Endothelial cell of umbilical vein (primary cell): ENCODE measurements around the gene SPACA7. TPM values are rescaled to one million over a fixed set of nuclear protein-coding genes. Genes with fewer than 3 reads are reported as not detected.

ENCODE experiments used
- BruUV-seq: library from RNA; stranded (reverse); fragments of 400-500 nt; replicated peaks from 2 replicates; lab custom pipeline; 2021; lab: Mats Ljungman, UMichigan
- CTCF ChIA-PET: fragments of 300-600, 350-600 bp; sonication (Branson Sonifier 250); formaldehyde crosslinking; loops from one replicate; lab custom pipeline; 2021; ENCODE audit warnings: antibody characterized with exemption, inconsistent platforms; lab: Charles Lee
- POLR2A ChIA-PET: fragments of 300-600, 350-600 bp; sonication (Branson Sonifier 250); formaldehyde crosslinking; loops from one replicate; lab custom pipeline; 2021; ENCODE audit warnings: antibody characterized with exemption, inconsistent platforms; lab: Charles Lee
- DNase-seq: peaks from one replicate; pipeline ENCODE4 v3.0.0-alpha.2; 2011; ENCODE audit warnings: low read depth, low spot score
- FAIRE-seq: peaks from 2 replicates; lab custom pipeline; 2011; peaks lifted over from hg19 to GRCh38; lab: Jason Lieb, UNC
- H2AFZ ChIP-seq: 2 replicates; pipeline ENCODE4 v1.6.0; 2012; ENCODE audit warnings: low read depth, low read length, control low read depth, inconsistent platforms
- H3K27ac ChIP-seq: 2 replicates; pipeline ENCODE4 v1.5.1; 2011; ENCODE audit warnings: low read depth, mild to moderate bottlenecking, control low read depth, low read length, moderate library complexity; ENCODE audit not compliant: insufficient read depth
- H3K27me3 ChIP-seq, 2 experiments: 2 replicates each; pipeline versions ENCODE4 v1.6.0 to v1.6.1; 2011; ENCODE audit warnings: low read length in 2 of 2, mixed read lengths in 1 of 2; ENCODE audit not compliant: control insufficient read depth in 2 of 2, insufficient read depth in 2 of 2
- H3K36me3 ChIP-seq, 2 experiments: 2 replicates in 1 of 2; 3 replicates in 1 of 2; pipeline ENCODE4 v1.5.1; 2011; ENCODE audit warnings: low read length in 2 of 2, mild to moderate bottlenecking in 1 of 2, moderate library complexity in 1 of 2; ENCODE audit not compliant: control insufficient read depth in 2 of 2, insufficient read depth in 2 of 2; ENCODE audit errors: extremely low read depth in 1 of 2
- H3K4me1 ChIP-seq: 3 replicates; pipeline ENCODE4 v1.5.1; 2011; ENCODE audit warnings: mild to moderate bottlenecking, low read length; ENCODE audit not compliant: control insufficient read depth, insufficient read depth; ENCODE audit errors: extremely low read depth
- H3K4me2 ChIP-seq: 2 replicates; pipeline ENCODE4 v1.6.1; 2011; ENCODE audit warnings: low read length, control low read depth, mixed read lengths; ENCODE audit not compliant: insufficient read depth
- H3K4me3 ChIP-seq, 3 experiments: fragments of 200-600 bp in 1 of 3; sonication (generic), shearing (Covaris generic) in 1 of 3; replicated peaks in 1 of 3; 2 replicates each; pipeline ENCODE4 v1.5.1; 2011 to 2016; ENCODE audit warnings: control low read depth in 3 of 3, low read length in 3 of 3, mild to moderate bottlenecking in 2 of 3, inconsistent platforms in 1 of 3, low read depth in 1 of 3, moderate library complexity in 1 of 3; ENCODE audit not compliant: insufficient read depth in 1 of 3
- H3K79me2 ChIP-seq: 2 replicates; pipeline ENCODE4 v1.6.0; 2012; ENCODE audit warnings: low read length, inconsistent platforms; ENCODE audit not compliant: control insufficient read depth, insufficient read depth
- H3K9ac ChIP-seq: replicated peaks from 2 replicates; pipeline ENCODE3; 2011; ENCODE audit warnings: low read length, control low read depth; ENCODE audit not compliant: insufficient read depth; ENCODE audit errors: extremely low read depth
- H3K9me1 ChIP-seq: replicated peaks from 3 replicates; pipeline ENCODE4 v1.6.0; 2011; ENCODE audit warnings: mild to moderate bottlenecking, low read length; ENCODE audit not compliant: control insufficient read depth, insufficient read depth; ENCODE audit errors: extremely low read depth
- H3K9me3 ChIP-seq: replicated peaks from 2 replicates; pipeline ENCODE4 v1.5.1; 2012; ENCODE audit warnings: low read length, inconsistent platforms; ENCODE audit not compliant: control insufficient read depth, insufficient read depth
- H4K20me1 ChIP-seq: replicated peaks from 2 replicates; pipeline ENCODE3; 2011; ENCODE audit warnings: mild to moderate bottlenecking, low read length; ENCODE audit not compliant: control insufficient read depth, insufficient read depth; ENCODE audit errors: extremely low read depth
- CTCF ChIP-seq, 2 donors: IDR thresholded peaks; 1 replicate in 1 of 2; 2 replicates in 1 of 2; pipeline ENCODE4 v1.5.1; 2011; ENCODE audit warnings: low read length in 2 of 2, mild to moderate bottlenecking in 2 of 2, moderate library complexity in 2 of 2, control low read depth in 1 of 2, inconsistent platforms in 1 of 2, low read depth in 1 of 2; ENCODE audit not compliant: insufficient read depth in 1 of 2; ENCODE audit errors: extremely low read depth in 1 of 2
- EZH2 ChIP-seq: IDR thresholded peaks from 2 replicates; pipeline ENCODE4 v1.6.1; 2012; ENCODE audit warnings: borderline replicate concordance, low read depth, mild to moderate bottlenecking, moderate library complexity, low read length, inconsistent platforms; ENCODE audit not compliant: severe bottlenecking
- FOS ChIP-seq: IDR thresholded peaks from 2 replicates; pipeline ENCODE4 v1.6.1; 2011; ENCODE audit warnings: mild to moderate bottlenecking, low read length, moderate library complexity, borderline replicate concordance; ENCODE audit not compliant: insufficient read depth
- GATA2 ChIP-seq: IDR thresholded peaks from 2 replicates; pipeline ENCODE4 v1.7.0; 2011; ENCODE audit warnings: low read depth, mild to moderate bottlenecking, moderate library complexity, mixed read lengths, low read length; ENCODE audit not compliant: insufficient read length, insufficient read depth
- JUN ChIP-seq: IDR thresholded peaks from 2 replicates; pipeline ENCODE4 v1.6.1; 2011; ENCODE audit warnings: borderline replicate concordance, low read depth; ENCODE audit not compliant: insufficient read length, insufficient read depth
- MAX ChIP-seq: IDR thresholded peaks from 2 replicates; pipeline ENCODE4 v1.6.1; 2011; ENCODE audit not compliant: insufficient read depth, insufficient read length
- MYC ChIP-seq: IDR thresholded peaks from one replicate; pipeline ENCODE4 v1.6.1; 2011; ENCODE audit warnings: mild to moderate bottlenecking, low read depth, low read length
- POLR2A ChIP-seq: IDR thresholded peaks from 2 replicates; pipeline ENCODE4 v1.6.1; 2012; ENCODE audit warnings: low read depth, mild to moderate bottlenecking, control low read depth, low read length
- POLR2AphosphoS5 ChIP-seq: IDR thresholded peaks from 2 replicates; pipeline ENCODE4 v1.6.1; 2012; ENCODE audit warnings: low read depth, mild to moderate bottlenecking, control low read depth, low read length, moderate library complexity; ENCODE audit not compliant: insufficient read depth
- dilution Hi-C: fragments of 300-500 bp; cut with MboI; formaldehyde crosslinking; loops from one replicate; pipeline ENCODE4 v1.15.0; 2019; ENCODE audit warnings: low sequenced_read_pairs; ENCODE audit not compliant: extremely low pct_ligation_motif_present
- intact Hi-C: fragments of 100-400 bp; cut with micrococcal nuclease; formaldehyde crosslinking; loops from one replicate; pipeline ENCODE4 v1.10.0; 2022
- polyA plus RNA-seq, 4 experiments: library from polyadenylated mRNA; depleted of rRNA in 3 of 4; stranded (reverse) in 3 of 4; unstranded in 1 of 4; fragments of >200 nt; gene quantifications; 2 replicates each; pipeline versions ENCODE4 v1.2.1 to v1.2.3, GENCODE V29; 2011 to 2012; ENCODE audit warnings: missing spikeins in 1 of 4
- total RNA-seq: library from RNA; stranded (reverse); gene quantifications from 2 replicates; pipeline ENCODE4 v1.2.3, GENCODE V29; 2021

Gene SPACA7
- total and polyA plus RNA-seq, 2 donors (not counting 3 experiments of a cell fraction or from before 2014, with no cell fraction given), result not detected

GRCh38 chr13:112454648-112455334 lies 78.6 kb downstream of the SPACA7 start:
- Histone ChIP-seq H3K36me3 (no peaks in the 10 kb centered on the region), H3K27ac (no peak overlapping the region), H3K9me1 (no peaks in the 10 kb centered on the region), H4K20me1 (no peaks in the 10 kb centered on the region), H3K9ac (no peak overlapping the region), H2AFZ (no peak overlapping the region), H3K9me3 (no peaks in the 10 kb centered on the region), H3K4me3 (no peak overlapping the region), H3K27me3 (no peaks in the 10 kb centered on the region), H3K79me2 (no peaks in the 10 kb centered on the region), H3K4me1 (no peaks in the 10 kb centered on the region), H3K4me2 (no peak overlapping the region)
- dilution Hi-C loops, result no loop called here
- DNase-seq (no peak), FAIRE-seq (no peak)
- CTCF ChIA-PET, result interaction anchor here (1.3 to 1.5 kb wide), 2 partner anchors 11 to 12 kb away, joined by 4 to 5 read pairs; no protein-coding TSS in a partner anchor
- BruUV-seq, result no TSS peak
- TF ChIP-seq POLR2A (no peak), POLR2AphosphoS5 (no peak), FOS (no peak), CTCF (IDR thresholded peaks at IDR 0.05; ENCODE audit: extremely low read depth in 1 of 2, insufficient read depth in 1 of 2, low read depth in 1 of 2, low read length in 2 of 2) (no peak), MYC (no peak), EZH2 (no peak), JUN (no peak), GATA2 (no peak), MAX (no peak)
- intact Hi-C loops, result no loop called here
- POLR2A ChIA-PET, result no interaction called here
